ENCODE data around the gene MGMT. TPM values are rescaled to one million over a fixed set of nuclear protein-coding genes. Genes with fewer than 3 reads are reported as not detected.

Gene MGMT
- total RNA-seq, 4 donors from 2014 or later: 10.9 to 37.7 (median 16.0) TPM

GRCh38 chr10:129446183-129446581, 20.9 kb upstream of the MGMT start:
- Histone ChIP-seq H3K9me3 (no peaks in the 10 kb centered on the region), H3K4me3 (no peak overlapping the region), H3K27me3 (no peaks in the 10 kb centered on the region), H3K27ac (no peak overlapping the region), H3K4me1 (no peaks in the 10 kb centered on the region), H3K36me3 (no peaks in the 10 kb centered on the region)
- no peak for DNase-seq
- intact Hi-C loops (cut with DNase I; ENCODE audit: low total_unique reads): no loop called here
- no peak for TF ChIP-seq POLR2A (IDR thresholded peaks at IDR 0.05)
- TF ChIP-seq CTCF (IDR thresholded peaks at IDR 0.05): no peak

GRCh38 chr10:129447486-129447885, 19.6 kb upstream of the MGMT start:
- H3K27me3 ChIP-seq: no peaks in the 10 kb centered on the region
- no peaks in the 10 kb centered on the region for H3K36me3 ChIP-seq
- no peak overlapping the region for H3K4me3 ChIP-seq
- H3K27ac ChIP-seq: no peak overlapping the region
- H3K9me3 ChIP-seq: no peaks in the 10 kb centered on the region
- TF ChIP-seq POLR2A (IDR thresholded peaks at IDR 0.05) (no peak), CTCF (IDR thresholded peaks at IDR 0.05) (no peak)
- H3K4me1 ChIP-seq: no peaks in the 10 kb centered on the region
- intact Hi-C loops (cut with DNase I; ENCODE audit: low total_unique reads): no loop called here
- DNase-seq: no peak

- no peak for TF ChIP-seq POLR2A (IDR thresholded peaks at IDR 0.05)
- no peak for TF ChIP-seq CTCF (IDR thresholded peaks at IDR 0.05)
- DNase-seq: no peak
- Histone ChIP-seq H3K4me3 (no peak overlapping the region), H3K27me3 (no peaks in the 10 kb centered on the region), H3K9me3 (no peaks in the 10 kb centered on the region), H3K4me1 (no peaks in the 10 kb centered on the region), H3K36me3 (no peaks in the 10 kb centered on the region), H3K27ac (no peak overlapping the region)
- intact Hi-C loops (cut with DNase I; ENCODE audit: low total_unique reads): no loop called here
These were observed 19.0 kb upstream of the MGMT start for GRCh38 chr10:129448086-129448485.

GRCh38 chr10:129448539-129448938, 18.5 kb upstream of the MGMT start:
- Histone ChIP-seq H3K4me1 (no peaks in the 10 kb centered on the region), H3K9me3 (no peaks in the 10 kb centered on the region), H3K27me3 (no peaks in the 10 kb centered on the region), H3K4me3 (no peak overlapping the region), H3K27ac (no peak overlapping the region), H3K36me3 (no peaks in the 10 kb centered on the region)
- no peak for DNase-seq
- TF ChIP-seq POLR2A (IDR thresholded peaks at IDR 0.05): no peak
- TF ChIP-seq CTCF (IDR thresholded peaks at IDR 0.05): no peak
- intact Hi-C loops (cut with DNase I; ENCODE audit: low total_unique reads): no loop called here

GRCh38 chr10:129449893-129450292, 17.1 kb upstream of the MGMT start:
- Histone ChIP-seq H3K4me1 (no peaks in the 10 kb centered on the region), H3K9me3 (no peaks in the 10 kb centered on the region), H3K4me3 (no peak overlapping the region), H3K27ac (no peak overlapping the region), H3K27me3 (no peaks in the 10 kb centered on the region), H3K36me3 (no peaks in the 10 kb centered on the region)
- TF ChIP-seq POLR2A (IDR thresholded peaks at IDR 0.05) (no peak), CTCF (IDR thresholded peaks at IDR 0.05) (no peak)
- intact Hi-C loops (cut with DNase I; ENCODE audit: low total_unique reads): no loop called here
- no peak for DNase-seq
